SK-N-DZ (cell line): Measurements from ENCODE around the gene ANKFN1.
A peak's percentile ranks its signal among the peaks of the same experiment; 100 is the strongest.

Source experiments
- DNase-seq: peaks from one replicate; pipeline ENCODE4 v3.0.0-alpha.2; 2015; ENCODE audit warnings: low spot score

The ANKFN1 gene

DNA sequence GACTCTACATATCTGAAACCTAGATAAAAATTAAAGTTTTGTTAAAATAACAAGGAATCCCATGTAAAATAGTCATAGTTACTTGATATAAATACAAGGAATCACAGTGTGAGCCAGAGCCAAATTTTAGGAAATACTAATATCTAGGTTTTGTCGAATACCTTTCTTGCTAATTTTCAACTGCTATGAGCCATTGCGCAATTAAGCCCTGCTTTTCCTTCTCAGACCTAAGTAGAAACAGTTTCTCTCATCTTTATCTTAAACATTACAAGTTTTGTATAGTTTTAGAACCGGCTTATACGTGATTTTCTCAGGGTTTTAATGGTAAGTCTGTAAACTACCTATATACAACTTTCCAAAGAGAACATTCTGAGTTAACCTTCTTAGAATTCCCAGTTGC, 282.9 kb downstream of the ANKFN1 start:
- no peak for DNase-seq

DNA sequence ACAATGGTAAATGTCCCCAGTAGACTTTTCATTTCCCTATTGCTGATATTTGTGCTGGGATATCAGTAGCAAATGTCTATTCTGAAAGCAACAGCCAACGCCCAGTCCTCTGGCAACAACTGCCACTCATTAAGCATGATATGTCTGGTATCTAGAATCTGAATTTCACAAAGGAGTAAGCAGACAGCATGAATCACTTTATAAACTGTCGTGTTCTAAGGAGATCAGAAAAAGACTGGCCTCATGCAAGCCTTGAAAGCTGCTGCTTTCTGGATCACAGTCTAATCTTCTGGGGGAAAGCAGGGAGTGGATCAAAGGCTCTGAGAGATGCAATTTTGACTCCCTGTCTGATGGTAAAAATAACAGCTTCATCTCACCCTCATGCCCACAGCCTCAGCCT, 287.1 kb downstream of the ANKFN1 start:
- DNase-seq: no peak

DNA sequence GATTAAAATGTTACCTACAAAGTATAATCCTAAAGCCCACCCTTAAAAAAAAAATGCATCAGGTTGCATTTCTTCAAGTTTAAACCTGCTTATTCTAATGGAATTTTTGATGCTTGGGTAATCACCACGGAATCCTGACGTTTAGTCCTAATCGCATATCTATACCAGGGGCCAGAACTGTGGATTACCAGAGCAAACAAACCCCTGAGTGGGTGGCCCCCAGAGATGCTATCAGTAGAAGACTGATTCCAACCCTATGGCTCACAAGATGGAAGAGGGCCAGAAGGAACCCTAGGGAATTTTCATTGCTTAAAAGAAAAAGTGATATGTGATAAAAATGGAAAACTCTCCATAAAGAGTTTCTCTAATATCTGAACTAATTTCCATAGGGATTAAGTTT, 288.0 kb downstream of the ANKFN1 start:
- no peak for DNase-seq

DNA sequence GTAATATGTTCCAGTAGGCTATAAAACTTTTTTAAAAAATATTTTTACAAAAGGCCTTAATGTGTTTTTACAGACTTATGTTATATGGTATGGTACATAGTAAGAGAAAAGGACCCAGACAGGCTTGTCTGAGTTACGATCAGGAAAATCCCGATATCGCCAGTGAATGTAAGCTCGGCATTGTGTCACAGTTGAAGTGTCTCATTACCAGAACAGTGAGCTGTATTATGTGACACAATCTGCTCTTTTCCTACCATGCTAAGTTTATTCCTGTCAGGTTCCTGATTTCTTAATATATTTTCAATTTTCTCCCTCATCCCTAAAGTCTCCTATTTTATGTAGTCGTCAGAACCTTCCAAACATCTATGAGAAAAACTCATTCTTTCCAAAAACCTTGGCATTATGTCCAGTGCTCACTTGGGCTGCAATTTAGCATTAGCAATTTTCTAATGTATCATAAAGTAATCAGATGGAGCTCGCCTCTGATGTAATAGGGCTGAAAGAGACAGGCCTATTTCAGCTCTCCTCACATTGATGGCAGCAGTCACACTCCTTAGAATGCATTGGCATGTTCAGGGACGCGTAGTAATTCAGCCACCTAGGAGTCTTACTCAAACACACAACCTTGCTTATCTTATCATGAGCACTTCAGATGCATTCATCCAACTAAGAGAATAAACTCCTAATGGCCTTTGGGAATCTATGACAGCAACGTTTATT, 292.6 kb downstream of the ANKFN1 start:
- DNase-seq: no peak

DNA sequence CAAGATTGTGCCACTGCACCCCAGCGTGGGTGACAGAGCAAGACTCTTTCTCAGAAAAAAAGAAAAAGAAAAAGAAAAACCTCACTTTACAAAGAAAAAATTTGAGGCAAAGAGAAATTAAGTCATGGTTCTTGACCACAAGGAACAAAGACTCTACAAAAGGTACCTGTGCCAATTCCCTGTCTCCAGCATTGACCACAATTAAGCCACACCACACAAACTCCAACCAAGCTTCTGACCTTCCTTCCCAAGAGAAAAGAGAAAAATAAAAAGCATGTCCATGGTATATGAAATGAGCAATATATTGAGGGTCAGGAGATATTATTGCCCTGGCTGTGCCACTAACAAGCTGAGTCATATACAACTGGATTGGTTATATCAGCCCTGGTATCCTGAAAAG, 293.9 kb downstream of the ANKFN1 start:
- DNase-seq: no peak

DNA sequence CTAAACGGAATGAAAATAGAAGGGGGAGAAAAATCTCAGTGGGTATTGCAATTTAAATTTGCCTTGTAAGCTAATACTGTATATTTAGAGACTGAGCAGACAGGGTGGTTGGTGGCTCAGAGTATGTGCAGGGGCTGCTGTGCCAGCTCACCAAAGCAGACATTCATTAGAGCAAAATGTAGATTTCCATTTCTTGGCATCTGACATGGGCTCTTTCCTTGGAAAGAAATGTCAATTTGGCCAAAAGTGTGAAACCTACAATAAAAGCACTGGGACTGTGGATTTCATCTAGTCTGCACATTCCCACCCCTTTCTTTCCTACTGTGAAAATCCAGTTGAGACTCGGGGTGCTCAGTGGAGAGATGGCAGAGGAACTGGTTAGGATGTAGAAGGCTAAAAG, 295.1 kb downstream of the ANKFN1 start:
- DNase-seq: no peak

DNA sequence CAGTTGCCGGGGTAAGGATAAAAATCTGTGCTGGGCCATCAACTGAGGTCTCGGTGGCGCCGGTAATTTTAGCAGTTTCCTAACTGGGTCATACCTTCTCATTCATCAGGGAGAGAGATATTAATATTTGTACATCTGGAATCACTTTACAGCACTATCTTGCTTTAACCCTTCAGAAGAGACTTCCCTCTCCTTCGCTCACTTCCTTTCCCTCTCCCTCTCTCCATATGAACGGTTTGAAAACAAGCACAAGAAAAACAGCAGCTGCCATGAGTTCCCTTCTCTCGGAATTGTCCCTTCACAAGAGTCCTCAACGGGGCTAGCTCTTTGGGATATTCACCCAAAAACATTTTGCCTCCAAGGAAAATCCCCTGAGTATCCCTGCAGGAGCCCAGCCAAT, 295.9 kb downstream of the ANKFN1 start:
- no peak for DNase-seq

DNA sequence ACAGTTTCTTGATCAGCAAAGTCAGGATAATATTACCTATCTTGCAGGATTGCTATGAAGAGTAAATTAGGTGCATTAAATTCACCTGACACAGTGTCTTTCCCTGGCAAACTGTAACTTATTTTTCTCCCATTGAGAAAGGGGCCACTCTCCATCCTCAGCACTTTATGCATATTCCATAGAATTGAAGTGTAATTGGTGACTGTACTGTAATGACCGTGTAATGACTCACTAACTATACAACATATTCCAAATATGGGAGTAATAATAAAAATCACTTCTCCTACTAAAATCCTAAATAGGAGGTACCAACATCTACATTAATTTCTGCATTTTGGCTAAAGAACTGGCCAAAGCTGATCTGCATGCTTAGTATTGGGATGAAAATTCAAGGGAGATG, 298.4 kb downstream of the ANKFN1 start:
- DNase-seq: no peak

DNA sequence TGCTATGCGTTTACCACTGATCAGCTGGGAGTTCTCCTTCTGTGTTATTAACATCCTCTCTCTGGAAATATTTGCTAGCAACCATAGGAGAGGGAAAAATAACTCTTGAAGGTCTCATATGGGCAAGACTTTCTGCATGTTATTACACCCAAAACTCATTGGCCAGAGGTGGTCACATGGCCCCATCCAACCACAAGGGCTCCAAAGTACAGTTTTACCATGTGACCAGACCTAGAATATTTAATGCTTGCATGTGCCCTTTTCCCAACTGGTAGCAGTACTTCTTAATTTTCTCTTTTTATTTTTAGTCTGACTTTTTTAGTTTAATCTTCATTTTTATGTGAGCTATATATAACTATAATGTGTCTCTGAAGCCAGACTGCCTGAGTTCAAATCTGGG, 299.2 kb downstream of the ANKFN1 start:
- DNase-seq: no peak

DNA sequence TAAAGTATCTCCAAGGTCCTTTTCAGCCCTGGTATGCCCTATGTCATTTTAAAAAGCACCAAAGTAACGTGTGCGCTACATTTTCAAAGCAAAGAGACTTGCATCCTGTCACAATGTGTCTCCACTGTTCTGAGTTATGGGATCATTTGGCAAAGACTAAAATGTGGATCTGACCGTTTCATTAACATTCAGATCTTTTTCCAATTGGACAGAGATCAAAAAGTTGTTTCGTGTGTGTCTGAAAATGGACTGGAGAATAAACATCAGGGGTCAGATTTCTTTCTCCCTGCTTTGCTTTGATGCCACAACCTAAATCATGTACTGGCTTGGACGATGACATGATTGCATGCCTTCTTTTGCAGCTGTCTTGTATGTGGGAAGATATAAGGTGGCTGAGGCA, 304.2 kb downstream of the ANKFN1 start:
- no peak for DNase-seq

DNA sequence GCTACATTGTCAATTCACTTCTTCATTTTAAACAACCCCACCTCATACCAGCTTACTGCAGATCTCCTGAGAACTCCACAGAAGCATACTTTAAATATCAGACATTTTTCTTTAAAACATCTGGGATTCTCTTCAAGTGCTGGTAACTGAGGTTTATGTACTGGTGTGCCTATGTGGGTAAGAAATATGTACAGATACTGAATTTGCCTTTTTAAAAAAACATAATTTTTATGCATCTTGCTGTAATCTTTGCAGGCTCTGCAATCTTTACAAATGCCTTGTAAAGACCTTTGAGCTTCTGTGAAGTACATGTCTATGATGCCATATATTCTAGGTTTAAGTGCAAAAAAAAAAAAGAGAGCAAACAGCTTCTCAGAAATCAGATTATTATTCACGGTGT, 312.6 kb downstream of the ANKFN1 start:
- no peak for DNase-seq

DNA sequence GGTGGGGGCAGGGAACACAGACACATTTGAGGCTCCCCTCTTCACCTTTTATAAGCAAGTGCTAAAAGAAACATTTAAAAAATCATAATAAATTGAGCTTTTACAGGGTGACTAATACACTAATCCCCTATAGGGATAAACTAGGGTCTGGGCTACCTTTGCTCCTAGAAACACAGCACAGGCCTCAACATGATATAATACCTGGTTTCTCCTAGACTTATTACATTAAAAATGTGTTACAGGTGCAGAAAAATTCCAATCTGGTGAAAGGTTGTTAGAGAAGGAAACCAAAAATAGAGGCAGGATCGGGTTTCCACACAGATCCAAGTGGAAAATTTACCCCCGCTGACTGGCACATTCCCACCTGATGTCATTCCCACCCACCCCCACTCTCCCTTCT, 315.6 kb downstream of the ANKFN1 start:
- DNase-seq: no peak

DNA sequence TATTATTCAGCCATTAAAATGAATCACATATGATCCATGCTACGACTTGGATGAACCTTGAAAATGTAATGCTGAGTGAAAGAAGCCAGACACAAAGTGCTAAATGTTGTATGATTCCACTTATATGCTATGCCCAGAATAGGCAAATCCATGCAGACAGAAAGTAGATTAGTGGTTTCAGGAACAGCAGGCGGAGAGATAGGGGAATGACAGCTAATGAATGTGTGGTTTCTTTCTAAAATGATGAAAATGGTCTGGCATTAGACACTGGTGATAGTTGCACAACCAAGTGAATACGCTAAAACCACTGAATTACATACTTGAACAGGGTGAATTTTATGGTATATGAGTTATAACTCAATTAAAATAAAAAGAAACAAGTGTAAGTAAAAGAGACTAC, 318.4 kb downstream of the ANKFN1 start:
- no peak for DNase-seq

DNA sequence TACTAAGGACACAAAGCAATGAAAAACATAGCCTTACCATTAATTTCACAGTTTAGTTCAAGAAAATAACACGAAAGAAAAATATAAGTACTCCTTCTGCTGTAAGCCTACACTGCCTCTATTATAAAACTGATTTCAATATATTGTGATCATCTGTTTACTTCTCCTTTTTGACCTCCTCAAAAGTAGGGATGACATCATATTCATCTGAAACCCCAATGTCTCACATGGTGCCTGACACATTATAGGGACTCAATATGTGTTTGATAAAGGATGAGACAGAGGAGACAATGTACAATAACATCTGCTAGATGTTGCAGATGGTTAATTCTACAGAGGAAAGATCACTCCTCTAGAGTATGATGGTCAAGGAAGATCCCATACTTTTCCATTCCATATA, 321.8 kb downstream of the ANKFN1 start:
- DNase-seq: no peak

DNA sequence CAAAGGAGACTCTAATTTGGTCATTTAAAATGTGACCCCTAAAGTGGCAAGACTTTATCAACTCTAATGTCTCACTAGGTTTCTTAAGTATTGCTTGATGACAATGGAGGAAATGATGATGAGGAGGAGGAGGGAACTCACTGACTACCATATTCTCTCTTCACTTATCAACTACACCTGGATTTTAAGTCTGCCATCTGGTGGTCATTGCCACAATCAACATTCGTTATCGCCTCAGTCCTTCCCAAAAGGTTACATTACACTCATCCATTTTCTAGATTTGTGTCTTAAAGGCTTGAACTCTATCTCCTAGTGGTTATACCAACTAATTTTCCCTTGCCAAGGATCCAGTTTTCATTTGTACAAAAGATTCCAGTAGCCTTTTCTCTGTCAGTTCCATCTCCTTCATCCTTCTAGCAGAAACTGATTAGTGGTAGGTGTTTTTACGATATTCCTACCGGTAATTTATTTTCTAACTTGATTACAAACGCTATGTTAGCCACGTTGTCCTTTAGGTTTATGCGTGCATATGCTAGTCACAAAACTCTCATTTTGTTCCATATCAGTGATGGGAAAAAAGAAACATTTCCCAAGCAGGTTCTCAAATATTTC, 325.7 kb downstream of the ANKFN1 start:
- DNase-seq: peak; percentile 25

DNA sequence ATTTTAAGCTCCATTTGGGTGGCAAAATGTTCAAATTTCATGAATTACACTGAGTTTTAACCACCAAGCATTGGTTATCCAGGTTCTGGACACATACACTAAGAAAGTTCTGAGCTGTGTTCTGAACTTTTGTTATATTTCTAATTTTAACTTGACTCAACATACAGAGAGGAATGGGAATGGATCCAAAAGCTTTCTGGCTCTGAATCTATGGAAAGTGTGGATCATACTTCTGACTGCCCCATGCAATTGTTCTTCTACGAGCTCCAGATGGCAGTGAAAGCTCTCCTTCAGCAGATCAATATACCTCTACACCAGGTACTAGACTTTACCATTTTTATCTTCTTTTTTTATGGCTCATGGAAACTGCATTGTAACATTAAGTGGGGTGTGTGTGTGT, 327.2 kb downstream of the ANKFN1 start:
- DNase-seq: no peak

DNA sequence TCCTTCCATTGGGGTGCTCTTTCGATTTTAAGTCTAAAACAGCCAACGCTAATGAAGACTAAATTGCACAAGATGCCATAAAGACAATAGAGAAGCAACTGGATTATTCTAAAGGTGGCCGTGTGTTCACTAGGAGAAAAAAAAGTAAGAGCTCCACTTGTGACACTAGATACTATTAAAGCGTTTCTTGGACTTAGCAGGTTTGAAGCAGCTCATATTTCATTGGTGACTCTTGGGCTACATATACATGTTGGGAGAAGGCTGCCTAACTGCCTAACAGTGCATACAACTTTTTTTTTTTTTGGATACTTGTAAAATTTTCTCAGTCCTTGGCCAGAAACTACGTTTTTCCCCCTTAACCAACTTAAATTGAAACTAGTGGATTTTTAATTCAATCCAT, 328.4 kb downstream of the ANKFN1 start:
- DNase-seq: no peak

DNA sequence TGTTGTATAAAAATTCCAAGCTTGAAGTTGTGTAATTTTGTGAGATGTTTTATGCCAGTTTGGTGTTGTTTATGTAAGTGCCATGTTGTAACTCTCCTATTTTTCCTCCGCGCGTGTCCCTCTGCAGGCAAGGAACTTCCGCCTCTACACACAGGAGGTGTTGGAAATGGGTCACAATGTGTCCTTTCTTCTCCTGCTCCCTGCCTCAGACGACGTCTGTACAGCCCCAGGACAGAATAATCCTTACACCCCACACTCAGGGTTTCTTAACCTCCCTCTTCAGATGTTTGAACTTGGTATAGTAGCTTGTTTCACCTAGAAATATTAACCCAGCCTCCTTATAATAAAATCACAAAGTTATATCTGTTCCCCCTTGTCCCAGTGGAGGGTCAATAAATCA, 329.0 kb downstream of the ANKFN1 start:
- DNase-seq: no peak

DNA sequence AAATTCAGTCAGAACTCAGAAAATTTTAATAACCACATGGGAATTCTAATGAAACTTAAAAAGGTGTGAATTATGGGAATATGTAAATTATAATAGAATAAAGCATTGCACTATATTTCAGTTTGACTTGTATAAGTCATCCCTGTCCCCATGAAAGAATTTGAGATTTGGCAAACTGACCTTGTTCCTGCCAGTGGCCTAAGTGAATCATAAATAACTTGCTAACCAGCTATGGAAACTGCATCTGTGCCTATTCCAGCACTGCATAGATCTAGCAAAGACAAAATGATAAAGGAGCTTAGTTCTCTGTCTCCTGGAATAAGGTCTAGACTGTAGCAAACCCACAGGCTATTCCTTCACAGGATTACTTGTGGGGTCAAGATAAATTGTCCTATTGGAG, 333.5 kb downstream of the ANKFN1 start:
- DNase-seq: no peak

DNA sequence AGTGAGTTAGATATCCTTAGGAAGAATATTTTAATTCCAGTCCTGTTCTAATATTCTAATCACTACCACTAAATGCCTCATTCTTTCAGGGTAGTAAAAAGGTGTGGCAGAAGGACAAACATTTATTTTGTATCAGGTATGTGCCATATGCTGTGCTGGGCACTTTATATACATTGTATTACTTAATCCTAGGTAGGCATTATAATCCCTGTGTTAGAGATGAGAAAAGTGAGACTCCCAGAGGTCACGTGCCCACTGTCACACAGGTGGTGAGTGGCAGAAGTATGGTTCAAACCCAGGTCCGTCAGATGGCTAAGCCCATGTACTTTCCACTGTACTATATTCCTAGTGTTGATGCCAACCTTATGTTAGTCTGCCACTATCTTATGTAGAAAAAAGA, 335.5 kb downstream of the ANKFN1 start:
- DNase-seq: no peak

DNA sequence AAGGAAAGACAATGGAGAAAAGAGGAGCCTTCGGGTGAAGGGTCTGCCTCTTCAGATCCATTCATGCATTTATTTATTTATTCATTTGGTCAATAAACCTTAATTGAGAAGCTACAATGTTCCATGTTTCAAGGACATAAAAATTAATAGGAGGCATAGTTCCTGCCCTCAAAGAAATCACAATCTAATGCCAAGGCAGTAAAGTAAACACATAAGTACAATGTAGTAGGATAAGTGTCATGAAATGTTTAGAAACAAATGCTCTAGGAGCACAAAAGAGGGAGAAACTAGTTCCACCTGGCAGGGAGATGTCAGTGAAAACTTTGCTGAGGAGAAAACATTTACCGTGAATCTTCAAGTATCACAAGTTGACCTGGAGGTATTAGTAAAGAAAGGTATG, 336.7 kb downstream of the ANKFN1 start:
- DNase-seq: no peak

DNA sequence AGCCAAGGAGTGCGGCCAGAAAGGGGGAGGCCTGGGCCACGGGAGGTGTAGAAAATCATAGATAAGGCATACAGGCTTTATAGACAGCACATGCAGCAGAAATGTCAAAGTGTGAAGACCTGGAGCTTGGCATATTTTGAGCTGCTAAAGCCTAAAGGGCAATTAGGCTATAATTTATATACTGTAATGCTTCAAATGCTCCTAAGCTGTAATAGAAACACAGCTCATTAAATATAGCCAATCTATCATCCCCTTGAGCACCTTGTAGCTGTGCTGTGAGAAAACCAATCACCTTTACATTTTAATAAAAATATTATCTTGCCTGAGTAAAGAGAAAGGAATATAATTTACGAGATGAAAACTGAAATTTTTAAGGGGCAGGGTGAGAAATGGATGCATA, 342.3 kb downstream of the ANKFN1 start:
- no peak for DNase-seq

DNA sequence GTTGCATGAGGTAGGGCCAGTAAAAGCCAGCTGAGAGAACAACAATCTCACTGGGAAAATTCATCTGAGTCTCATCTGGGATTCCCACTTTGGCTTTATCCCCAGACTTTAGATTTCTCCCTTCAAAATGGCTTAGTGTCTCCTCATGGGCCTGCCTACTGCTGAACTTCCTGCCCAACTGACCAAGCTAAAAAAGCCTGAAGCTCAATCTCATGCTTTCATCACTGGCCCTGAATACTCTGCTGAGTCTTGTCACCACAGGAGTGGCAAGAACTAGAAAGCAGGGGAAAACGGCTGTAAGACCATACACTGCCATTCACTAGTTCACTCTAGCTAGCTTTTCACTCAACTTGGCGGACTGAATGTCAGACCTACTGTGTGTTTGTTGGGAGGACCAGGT, 343.9 kb downstream of the ANKFN1 start:
- no peak for DNase-seq
